ENCODE results near the gene GFOD1. TPM values are rescaled to one million over a fixed set of nuclear protein-coding genes. Genes with fewer than 3 reads are reported as not detected.

Gene GFOD1
- total and polyA plus RNA-seq, 7 donors: 5.9 to 34.2 (median 16.7) TPM

- H3K36me3 ChIP-seq (ENCODE audit: insufficient read depth in 1 of 2, low read depth in 1 of 2): no peaks in the 10 kb centered on the region
- TF ChIP-seq, protein P1, sequence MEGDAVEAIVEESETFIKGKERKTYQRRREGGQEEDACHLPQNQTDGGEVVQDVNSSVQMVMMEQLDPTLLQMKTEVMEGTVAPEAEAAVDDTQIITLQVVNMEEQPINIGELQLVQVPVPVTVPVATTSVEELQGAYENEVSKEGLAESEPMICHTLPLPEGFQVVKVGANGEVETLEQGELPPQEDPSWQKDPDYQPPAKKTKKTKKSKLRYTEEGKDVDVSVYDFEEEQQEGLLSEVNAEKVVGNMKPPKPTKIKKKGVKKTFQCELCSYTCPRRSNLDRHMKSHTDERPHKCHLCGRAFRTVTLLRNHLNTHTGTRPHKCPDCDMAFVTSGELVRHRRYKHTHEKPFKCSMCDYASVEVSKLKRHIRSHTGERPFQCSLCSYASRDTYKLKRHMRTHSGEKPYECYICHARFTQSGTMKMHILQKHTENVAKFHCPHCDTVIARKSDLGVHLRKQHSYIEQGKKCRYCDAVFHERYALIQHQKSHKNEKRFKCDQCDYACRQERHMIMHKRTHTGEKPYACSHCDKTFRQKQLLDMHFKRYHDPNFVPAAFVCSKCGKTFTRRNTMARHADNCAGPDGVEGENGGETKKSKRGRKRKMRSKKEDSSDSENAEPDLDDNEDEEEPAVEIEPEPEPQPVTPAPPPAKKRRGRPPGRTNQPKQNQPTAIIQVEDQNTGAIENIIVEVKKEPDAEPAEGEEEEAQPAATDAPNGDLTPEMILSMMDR (IDR thresholded peaks at IDR 0.05): no peak
- H3K4me3 ChIP-seq: no peak overlapping the region
- no peaks in the 10 kb centered on the region for H3K9me3 ChIP-seq
- WGBS, 3 donors: 62 to 76% (median 75%) methylated on average over 4 of the region's 4 CpGs
- no peak overlapping the region for H3K27ac ChIP-seq
- intact Hi-C loops (cut with DNase I): no loop called here
- ATAC-seq (no peak), DNase-seq (no peak)
- peaks cover 10% of the 10 kb centered on the region for H3K4me1 ChIP-seq
- H3K27me3 ChIP-seq (ENCODE audit: insufficient read depth in 3 of 3, low read length in 2 of 3): no peaks in the 10 kb centered on the region
These were observed 44.6 kb upstream of the GFOD1 start for GRCh38 chr6:13531956-13532355.

DNA sequence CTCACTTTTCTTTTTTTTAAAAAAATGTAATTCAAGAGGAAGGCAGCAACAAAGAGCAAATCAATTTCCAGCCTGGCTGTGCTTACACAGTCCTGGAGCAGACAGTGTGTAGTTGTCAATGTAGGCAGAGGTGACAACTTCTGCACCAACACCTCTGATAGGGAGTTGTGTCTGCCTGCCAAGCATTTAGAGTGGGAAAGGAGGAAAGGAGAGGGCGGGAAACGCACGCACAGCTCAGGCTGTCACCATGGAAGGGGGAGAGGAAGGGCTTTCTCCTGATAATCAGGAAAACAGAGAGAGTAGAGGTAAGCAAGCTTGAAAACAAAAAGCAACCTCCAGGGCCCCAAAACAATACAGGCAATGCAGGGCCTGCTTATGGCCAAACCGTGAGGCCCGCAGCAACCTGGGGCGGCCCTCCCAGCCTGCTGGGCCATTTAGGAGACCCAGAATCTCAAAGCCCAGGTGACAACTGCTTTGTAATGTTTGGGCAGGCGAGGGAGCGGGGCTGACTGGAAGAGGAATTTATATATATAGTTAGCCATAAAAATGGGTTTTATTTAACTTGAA, 41.5 kb upstream of the GFOD1 start:
- H3K9me3 ChIP-seq: no peaks in the 10 kb centered on the region
- H3K4me3 ChIP-seq: no peak overlapping the region
- TF ChIP-seq, protein P1 (IDR thresholded peaks at IDR 0.05): no peak
- DNase-seq (no peak), ATAC-seq (no peak)
- no peak overlapping the region for H3K27ac ChIP-seq
- H3K27me3 ChIP-seq (ENCODE audit: insufficient read depth in 3 of 3, low read length in 2 of 3): no peaks in the 10 kb centered on the region
- 72 to 77% (median 74%) methylated on average over 8 of the region's 8 CpGs for WGBS, 3 donors
- H3K36me3 ChIP-seq (ENCODE audit: insufficient read depth in 1 of 2, low read depth in 1 of 2): no peaks in the 10 kb centered on the region
- peaks cover 34% of the 10 kb centered on the region for H3K4me1 ChIP-seq
- intact Hi-C loops (cut with DNase I): no loop called here

DNA sequence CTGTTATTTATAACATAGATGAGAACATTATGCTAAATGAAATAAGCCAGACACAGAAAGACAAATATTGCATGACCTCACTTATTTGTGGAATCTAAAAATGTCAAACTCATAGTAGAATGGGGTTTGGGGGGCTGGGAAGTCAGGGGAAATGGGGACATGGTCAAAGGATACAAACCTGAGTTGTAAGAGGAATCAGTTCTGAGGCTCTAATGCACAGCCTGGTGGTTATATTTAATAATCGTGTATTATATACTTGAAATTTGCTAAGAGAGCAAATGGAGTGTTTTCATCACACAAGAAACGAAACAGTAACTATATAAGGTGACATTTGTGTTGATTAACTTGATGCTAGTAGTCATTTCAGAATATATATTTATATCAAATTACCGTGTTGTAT, 40.8 kb upstream of the GFOD1 start:
- ATAC-seq (no peak), DNase-seq (no peak)
- no peaks in the 10 kb centered on the region for H3K36me3 ChIP-seq (ENCODE audit: insufficient read depth in 1 of 2, low read depth in 1 of 2)
- H3K4me3 ChIP-seq: no peak overlapping the region
- 73 to 78% (median 74%) methylated on average over 3 of the region's 3 CpGs for whole genome bisulfite sequencing, 3 donors
- TF ChIP-seq, protein P1 (IDR thresholded peaks at IDR 0.05): peak; percentile 9
- intact Hi-C loops (cut with DNase I): no loop called here
- peak overlapping the region; percentile 93 for H3K27ac ChIP-seq
- peaks cover 39% of the 10 kb centered on the region for H3K4me1 ChIP-seq
- no peaks in the 10 kb centered on the region for H3K27me3 ChIP-seq (ENCODE audit: insufficient read depth in 3 of 3, low read length in 2 of 3)
- no peaks in the 10 kb centered on the region for H3K9me3 ChIP-seq

DNA sequence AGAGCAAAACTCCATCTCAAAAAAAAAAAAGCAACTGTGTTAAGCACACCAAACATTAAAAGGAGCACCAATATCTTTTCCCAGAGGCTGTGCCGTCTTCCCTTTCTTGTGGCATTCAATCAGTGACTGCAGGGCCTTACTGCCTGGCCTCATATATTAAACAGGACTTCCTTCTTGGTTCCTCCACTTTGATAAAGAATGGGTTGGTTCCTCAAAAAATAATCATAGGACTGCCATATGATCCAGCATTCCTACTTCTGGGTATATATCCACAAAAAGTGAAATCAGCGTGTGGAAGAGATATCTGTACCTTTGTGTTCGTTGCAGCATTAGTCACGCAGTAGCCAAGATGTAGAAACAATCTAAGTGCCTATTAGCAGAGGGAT, 40.3 kb upstream of the GFOD1 start:
- Histone ChIP-seq H3K9me3 (no peaks in the 10 kb centered on the region), H3K4me1 (peaks cover 45% of the 10 kb centered on the region), H3K36me3 (ENCODE audit: insufficient read depth in 1 of 2, low read depth in 1 of 2) (no peaks in the 10 kb centered on the region), H3K4me3 (no peak overlapping the region), H3K27ac (peak overlapping the region; percentile 93), H3K27me3 (ENCODE audit: insufficient read depth in 3 of 3, low read length in 2 of 3) (no peaks in the 10 kb centered on the region)
- intact Hi-C loops (cut with DNase I): loop anchor here in 1 of 2 donors (2.0 kb wide), 1 partner anchor 41 kb away; the partner anchor contains the start of gene GFOD1
- DNase-seq (no peak), ATAC-seq (no peak)
- 81 to 91% (median 89%) methylated on average over 4 of the region's 4 CpGs for WGBS, 3 donors
- TF ChIP-seq, protein P1 (IDR thresholded peaks at IDR 0.05): no peak

Measured in psoas muscle (tissue), 8 donors.